T-cell (primary cell): ENCODE data around the gene RBM44. TPM values are rescaled to one million over a fixed set of nuclear protein-coding genes. Genes with fewer than 3 reads are reported as not detected.

Experiments used
- ATAC-seq, 4 experiments: fragments of 200-7000 bp in 3 of 4; fragments of 150-1000 bp in 1 of 4; cut with Tn5 transposase; replicated peaks in 1 of 4; 1 replicate in 3 of 4; 2 replicates in 1 of 4; pipeline ENCODE4 v1.10.0; 2021; ENCODE audit warnings: moderate library complexity in 3 of 4, mild to moderate bottlenecking in 2 of 4, moderate number of reproducible peaks in 1 of 4
- CTCF ChIA-PET, 2 donors: fragments of 300-600 bp; sonication (Branson Sonifier 250); formaldehyde crosslinking; loops; one replicate each; lab custom pipeline; 2022; ENCODE audit warnings: antibody characterized with exemption in 2 of 2; lab: Charles Lee
- POLR2A ChIA-PET, 2 donors: fragments of 300-600 bp; sonication (Branson Sonifier 250); formaldehyde crosslinking; loops; one replicate each; lab custom pipeline; 2022; ENCODE audit warnings: antibody characterized with exemption in 2 of 2; lab: Charles Lee
- DNase-seq, 35 experiments: peaks; one replicate each; pipeline versions ENCODE4 v3.0.0 to v3.0.0-alpha.2; 2013 to 2023
- H3K27ac ChIP-seq: one replicate; pipeline ENCODE4 v1.5.1; 2013; ENCODE audit warnings: low read length
- H3K27me3 ChIP-seq, 2 experiments: replicated peaks in 1 of 2; 1 replicate in 1 of 2; 2 replicates in 1 of 2; pipeline versions ENCODE4 v1.6.1 to v1.7.0; 2013; ENCODE audit warnings: low read length in 1 of 2, mixed read lengths in 1 of 2; ENCODE audit not compliant: control insufficient read depth in 2 of 2, insufficient read depth in 2 of 2; ENCODE audit errors: extremely low read depth in 1 of 2
- H3K36me3 ChIP-seq, 2 donors: 1 replicate in 1 of 2; 2 replicates in 1 of 2; pipeline versions ENCODE4 v1.6.1 to v1.7.0; 2013; ENCODE audit warnings: low read length in 1 of 2; ENCODE audit not compliant: control insufficient read depth in 2 of 2, insufficient read depth in 1 of 2; ENCODE audit errors: extremely low read depth in 1 of 2
- H3K4me1 ChIP-seq, 2 experiments: 1 replicate in 1 of 2; 2 replicates in 1 of 2; pipeline versions ENCODE4 v1.6.1 to v1.7.0; 2013; ENCODE audit warnings: low read length in 2 of 2, mixed read lengths in 1 of 2; ENCODE audit not compliant: insufficient read depth in 2 of 2, control insufficient read depth in 1 of 2; ENCODE audit errors: extremely low read depth in 1 of 2
- H3K4me3 ChIP-seq, 2 donors: 1 replicate in 1 of 2; 2 replicates in 1 of 2; pipeline versions ENCODE4 v1.5.1 to v1.7.0; 2013; ENCODE audit warnings: mild to moderate bottlenecking in 2 of 2, low read length in 1 of 2, moderate library complexity in 1 of 2; ENCODE audit not compliant: control insufficient read depth in 1 of 2; ENCODE audit errors: extremely low read depth in 1 of 2
- H3K9me3 ChIP-seq: 2 replicates; pipeline ENCODE4 v1.7.0; 2013
- H3K27ac Mint-ChIP-seq, 2 donors: one replicate each; pipeline ENCODE4 v1.8.0; 2020 to 2021; ENCODE audit warnings: mild to moderate bottlenecking in 2 of 2, mixed read lengths in 2 of 2
- H3K27me3 Mint-ChIP-seq, 2 donors: one replicate each; pipeline ENCODE4 v1.8.0; 2021 to 2022; ENCODE audit warnings: mixed read lengths in 2 of 2
- H3K36me3 Mint-ChIP-seq: one replicate; pipeline ENCODE4 v1.8.0; 2021; ENCODE audit warnings: mixed read lengths
- H3K4me1 Mint-ChIP-seq, 3 donors: one replicate each; pipeline ENCODE4 v1.8.0; 2020 to 2022; ENCODE audit warnings: mixed read lengths in 3 of 3, mild to moderate bottlenecking in 1 of 3
- H3K4me3 Mint-ChIP-seq, 3 donors: one replicate each; pipeline ENCODE4 v1.8.0; 2020 to 2022; ENCODE audit warnings: mild to moderate bottlenecking in 3 of 3, mixed read lengths in 3 of 3, moderate library complexity in 3 of 3
- H3K9me3 Mint-ChIP-seq, 3 donors: one replicate each; pipeline ENCODE4 v1.8.0; 2020 to 2022; ENCODE audit warnings: mixed read lengths in 3 of 3
- WGBS: methylation state at CpG from one replicate; pipeline ENCODE4 v1.1.5; 2013; ENCODE audit warnings: missing lambda C conversion rate; ENCODE audit not compliant: insufficient coverage; 5-methylcytosine and 5-hydroxymethylcytosine counted together
- total RNA-seq, 35 experiments: library from RNA in 6 of 35; stranded (reverse) in 6 of 35; fragments of 120-200 nt in 1 of 35; gene quantifications; one replicate each; pipeline versions ENCODE4 v1.2.1 to v1.2.4 and lab custom pipeline; 2013 to 2026

Gene RBM44
- total RNA-seq, 5 donors from 2014 or later (not counting 1 experiment from before 2014, with no cell fraction given): 0.53 to 2.8 (median 0.98) TPM

GRCh38 chr2:237816531-237816930 lies 18.0 kb downstream of the RBM44 start:
- POLR2A ChIA-PET: no interaction called here
- WGBS: 100% methylated on average over 1 of the region's 1 CpG
- Mint-ChIP-seq H3K36me3 (no peaks in the 10 kb centered on the region), H3K4me3 (no peak overlapping the region), H3K27me3 (no peaks in the 10 kb centered on the region), H3K4me1 (peaks cover 3 to 8% (median 7%) of the 10 kb centered on the region in 3 donors), H3K9me3 (no peaks in the 10 kb centered on the region), H3K27ac (no peak overlapping the region)
- Histone ChIP-seq H3K27me3 (no peaks in the 10 kb centered on the region), H3K4me3 (no peak overlapping the region), H3K27ac (no peak overlapping the region), H3K36me3 (no peaks in the 10 kb centered on the region), H3K9me3 (no peaks in the 10 kb centered on the region), H3K4me1 (no peaks in the 10 kb centered on the region)
- DNase-seq: no peak
- ATAC-seq: no peak
- CTCF ChIA-PET: interaction anchor here in 1 of 2 donors (0.6 kb wide), 1 partner anchor 42 kb away, joined by 3 read pairs; no protein-coding TSS in a partner anchor

GRCh38 chr2:237818066-237818473 lies 19.5 kb downstream of the RBM44 start:
- Histone ChIP-seq H3K9me3 (no peaks in the 10 kb centered on the region), H3K27ac (no peak overlapping the region), H3K36me3 (no peaks in the 10 kb centered on the region), H3K27me3 (no peaks in the 10 kb centered on the region), H3K4me3 (no peak overlapping the region), H3K4me1 (no peaks in the 10 kb centered on the region)
- no peaks in the 10 kb centered on the region for H3K9me3 Mint-ChIP-seq
- no peak overlapping the region for H3K27ac Mint-ChIP-seq
- ChIA-PET POLR2A (no interaction called here), CTCF (no interaction called here)
- no peak overlapping the region for H3K4me3 Mint-ChIP-seq
- ATAC-seq (no peak), DNase-seq (no peak)
- 47% methylated on average over 2 of the region's 5 CpGs for WGBS
- H3K36me3 Mint-ChIP-seq: no peaks in the 10 kb centered on the region
- H3K27me3 Mint-ChIP-seq: no peaks in the 10 kb centered on the region
- peaks cover 3 to 8% (median 7%) of the 10 kb centered on the region in 3 donors for H3K4me1 Mint-ChIP-seq

- Mint-ChIP-seq H3K36me3 (no peaks in the 10 kb centered on the region), H3K27me3 (no peaks in the 10 kb centered on the region), H3K9me3 (no peaks in the 10 kb centered on the region), H3K27ac (no peak overlapping the region), H3K4me1 (peaks cover 3 to 8% (median 7%) of the 10 kb centered on the region in 3 donors), H3K4me3 (no peak overlapping the region)
- Histone ChIP-seq H3K4me3 (no peak overlapping the region), H3K9me3 (no peaks in the 10 kb centered on the region), H3K27me3 (no peaks in the 10 kb centered on the region), H3K36me3 (no peaks in the 10 kb centered on the region), H3K4me1 (no peaks in the 10 kb centered on the region), H3K27ac (no peak overlapping the region)
- POLR2A ChIA-PET: no interaction called here
- CTCF ChIA-PET: no interaction called here
- DNase-seq (no peak), ATAC-seq (no peak)
- WGBS: no CpG with 5 or more reads among the region's 2 CpGs
Measured at GRCh38 chr2:237819231-237819630, 20.7 kb downstream of the RBM44 start.

GRCh38 chr2:237820421-237820820 lies 21.8 kb downstream of the RBM44 start:
- H3K27me3 ChIP-seq: no peaks in the 10 kb centered on the region
- ChIA-PET POLR2A (no interaction called here), CTCF (no interaction called here)
- Mint-ChIP-seq H3K27me3 (no peaks in the 10 kb centered on the region), H3K36me3 (no peaks in the 10 kb centered on the region), H3K9me3 (no peaks in the 10 kb centered on the region), H3K4me1 (peaks cover 3 to 8% (median 5%) of the 10 kb centered on the region in 3 donors), H3K4me3 (no peak overlapping the region), H3K27ac (no peak overlapping the region)
- H3K4me1 ChIP-seq: no peaks in the 10 kb centered on the region
- H3K27ac ChIP-seq: no peak overlapping the region
- no peaks in the 10 kb centered on the region for H3K36me3 ChIP-seq
- no peaks in the 10 kb centered on the region for H3K9me3 ChIP-seq
- no CpG with 5 or more reads among the region's 2 CpGs for WGBS
- DNase-seq (no peak), ATAC-seq (no peak)
- H3K4me3 ChIP-seq: no peak overlapping the region

GRCh38 chr2:237823544-237823943 lies 25.0 kb downstream of the RBM44 start:
- H3K9me3 Mint-ChIP-seq: no peaks in the 10 kb centered on the region
- no peaks in the 10 kb centered on the region for H3K36me3 ChIP-seq
- H3K4me1 Mint-ChIP-seq: no peaks in the 10 kb centered on the region
- H3K4me1 ChIP-seq: no peaks in the 10 kb centered on the region
- H3K27ac ChIP-seq: no peak overlapping the region
- DNase-seq (no peak), ATAC-seq (no peak)
- no peaks in the 10 kb centered on the region for H3K9me3 ChIP-seq
- H3K27me3 Mint-ChIP-seq: no peaks in the 10 kb centered on the region
- no peaks in the 10 kb centered on the region for H3K36me3 Mint-ChIP-seq
- POLR2A ChIA-PET: no interaction called here
- H3K27me3 ChIP-seq: no peaks in the 10 kb centered on the region
- CTCF ChIA-PET: no interaction called here
- H3K4me3 Mint-ChIP-seq: no peak overlapping the region
- WGBS: no CpG with 5 or more reads among the region's 2 CpGs
- H3K27ac Mint-ChIP-seq: no peak overlapping the region
- no peak overlapping the region for H3K4me3 ChIP-seq

- Histone ChIP-seq H3K4me3 (no peak overlapping the region), H3K27me3 (no peaks in the 10 kb centered on the region), H3K9me3 (no peaks in the 10 kb centered on the region), H3K36me3 (no peaks in the 10 kb centered on the region), H3K4me1 (no peaks in the 10 kb centered on the region), H3K27ac (no peak overlapping the region)
- 76% methylated on average over 5 of the region's 6 CpGs for WGBS
- Mint-ChIP-seq H3K9me3 (no peaks in the 10 kb centered on the region), H3K4me1 (no peaks in the 10 kb centered on the region), H3K27ac (no peak overlapping the region), H3K36me3 (no peaks in the 10 kb centered on the region), H3K27me3 (no peaks in the 10 kb centered on the region), H3K4me3 (no peak overlapping the region)
- ATAC-seq (no peak), DNase-seq (no peak)
- ChIA-PET CTCF (no interaction called here), POLR2A (no interaction called here)
Measured at GRCh38 chr2:237824085-237824484, 25.5 kb downstream of the RBM44 start.
